Muscle layer of colon (tissue), 2 donors: ENCODE data around the gene LRRC7.

Source experiments
- H3K27ac ChIP-seq: one replicate; pipeline ENCODE4 v1.7.0; 2013; ENCODE audit warnings: low read depth, mild to moderate bottlenecking, low read length, moderate library complexity
- H3K27me3 ChIP-seq, 2 donors: one replicate each; pipeline ENCODE4 v1.7.0; 2013; ENCODE audit warnings: low read length in 2 of 2, mild to moderate bottlenecking in 2 of 2; ENCODE audit not compliant: insufficient read depth in 2 of 2, control insufficient read depth in 1 of 2
- H3K36me3 ChIP-seq: one replicate; pipeline ENCODE4 v1.7.0; 2013; ENCODE audit warnings: mild to moderate bottlenecking, low read length; ENCODE audit not compliant: insufficient read depth
- H3K4me1 ChIP-seq: one replicate; pipeline ENCODE4 v1.7.0; 2013; ENCODE audit warnings: mild to moderate bottlenecking, low read length; ENCODE audit not compliant: insufficient read depth
- H3K4me3 ChIP-seq, 2 donors: one replicate each; pipeline ENCODE4 v1.7.0; 2013; ENCODE audit warnings: low read length in 2 of 2, low read depth in 1 of 2, mild to moderate bottlenecking in 1 of 2, moderate library complexity in 1 of 2
- H3K9ac ChIP-seq: one replicate; pipeline ENCODE4 v1.7.0; 2013; ENCODE audit warnings: low read length
- H3K9me3 ChIP-seq: one replicate; pipeline ENCODE4 v1.7.0; 2013; ENCODE audit warnings: mild to moderate bottlenecking, low read length
- donor health status: abdominal sarcoma.
- donor health status: Adenocarcinoma of cecum.

LRRC7 gene

DNA sequence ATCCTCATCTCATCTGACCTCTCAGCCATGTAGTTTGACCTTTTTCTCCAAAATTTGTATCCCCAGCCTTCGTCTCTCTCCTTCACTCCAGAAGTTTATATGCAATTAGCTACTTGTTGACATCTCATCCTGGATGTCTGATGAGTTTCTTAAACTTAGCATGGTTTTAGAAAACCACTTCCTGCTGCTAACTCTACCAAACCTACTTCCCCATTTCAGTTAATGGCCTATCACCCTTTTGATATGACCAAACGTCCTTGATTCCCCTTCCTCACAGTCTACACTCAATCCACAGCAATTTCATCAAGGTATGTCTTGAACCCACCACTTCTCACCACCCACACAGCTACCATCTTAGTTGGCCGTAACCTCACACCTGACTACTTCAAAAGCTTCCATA is 515.8 kb downstream of the LRRC7 start:
- H3K9ac ChIP-seq, result no peak overlapping the region
- H3K27me3 ChIP-seq, result no peaks in the 10 kb centered on the region
- H3K36me3 ChIP-seq, result no peaks in the 10 kb centered on the region
- no peaks in the 10 kb centered on the region for H3K9me3 ChIP-seq
- H3K27ac ChIP-seq, result no peak overlapping the region
- no peak overlapping the region for H3K4me3 ChIP-seq
- H3K4me1 ChIP-seq, result no peaks in the 10 kb centered on the region

DNA sequence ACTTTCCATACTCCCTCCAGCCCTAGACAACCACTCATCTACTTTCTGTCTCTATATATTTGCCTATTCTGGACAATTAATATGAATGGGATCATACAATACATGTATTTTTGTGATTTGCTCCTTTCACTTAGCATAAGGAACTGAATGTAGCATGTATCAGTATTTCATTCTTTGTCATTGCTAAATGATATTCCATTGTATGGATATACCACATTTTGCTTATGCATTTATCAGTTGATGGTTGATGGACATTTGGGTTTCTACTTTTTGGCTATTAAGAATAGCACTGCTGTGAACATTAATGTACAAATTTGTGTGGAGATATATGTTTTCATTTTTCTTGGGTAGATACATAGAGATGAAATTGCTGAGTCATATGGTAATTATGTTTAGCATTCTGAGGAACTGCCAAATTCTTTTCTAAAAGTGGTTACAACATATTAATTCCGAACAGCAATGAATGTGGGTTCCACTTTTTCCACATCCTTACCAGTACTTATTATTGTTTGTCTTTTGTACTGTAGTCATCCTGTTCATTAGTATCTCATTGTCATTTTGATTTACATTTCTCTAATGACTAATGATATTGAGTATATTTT is 516.7 kb downstream of the LRRC7 start:
- H3K9me3 ChIP-seq, result no peaks in the 10 kb centered on the region

DNA sequence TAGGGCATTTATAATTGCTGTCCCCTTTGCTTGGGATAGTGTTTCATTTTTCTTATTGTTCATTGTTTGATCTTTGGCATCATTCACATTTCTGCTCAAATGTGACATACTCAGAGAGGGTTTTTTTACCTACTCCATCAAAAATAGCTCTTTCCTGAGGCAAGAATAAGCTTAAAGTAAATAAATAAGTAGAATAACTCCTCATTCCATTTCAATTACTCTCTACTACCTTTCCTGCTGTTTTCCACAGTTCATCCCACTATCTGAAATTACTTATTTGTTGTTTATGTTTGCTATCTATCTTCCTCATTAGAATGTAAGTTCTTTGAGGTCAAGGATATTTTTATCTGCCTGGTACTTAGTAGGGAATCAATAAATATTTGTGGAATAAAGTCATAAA is 517.8 kb downstream of the LRRC7 start:
- Histone ChIP-seq H3K36me3 (no peaks in the 10 kb centered on the region), H3K9me3 (no peaks in the 10 kb centered on the region), H3K4me3 (no peak overlapping the region), H3K9ac (no peak overlapping the region), H3K4me1 (no peaks in the 10 kb centered on the region), H3K27ac (no peak overlapping the region), H3K27me3 (no peaks in the 10 kb centered on the region)

More for the DNA sequence above, 516.7 kb downstream of the LRRC7 start:
- no peaks in the 10 kb centered on the region for H3K4me1 ChIP-seq
- H3K4me3 ChIP-seq, result no peak overlapping the region
- H3K27ac ChIP-seq, result no peak overlapping the region
- no peaks in the 10 kb centered on the region for H3K36me3 ChIP-seq
- H3K9ac ChIP-seq, result no peak overlapping the region
- H3K27me3 ChIP-seq, result no peaks in the 10 kb centered on the region

DNA sequence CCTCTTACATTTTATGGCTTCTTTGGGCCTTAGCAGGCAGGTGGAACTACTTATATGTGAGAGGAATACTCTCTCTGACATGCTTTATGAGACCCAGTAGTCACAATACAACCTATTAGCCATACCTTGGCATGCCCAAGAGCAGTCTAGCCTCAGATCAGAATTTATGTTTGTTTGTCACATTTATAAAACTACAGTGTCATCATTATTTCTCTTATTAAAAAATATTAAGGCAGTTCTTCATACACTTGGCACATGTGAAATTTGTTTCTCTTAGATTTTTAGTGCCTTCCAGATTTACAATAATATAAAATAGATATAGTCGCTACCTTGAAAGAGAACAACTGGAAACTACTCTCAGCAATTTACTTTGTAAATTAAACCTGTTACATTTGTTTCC is 519.2 kb downstream of the LRRC7 start:
- Histone ChIP-seq H3K9me3 (no peaks in the 10 kb centered on the region), H3K27me3 (no peaks in the 10 kb centered on the region), H3K4me1 (no peaks in the 10 kb centered on the region)

DNA sequence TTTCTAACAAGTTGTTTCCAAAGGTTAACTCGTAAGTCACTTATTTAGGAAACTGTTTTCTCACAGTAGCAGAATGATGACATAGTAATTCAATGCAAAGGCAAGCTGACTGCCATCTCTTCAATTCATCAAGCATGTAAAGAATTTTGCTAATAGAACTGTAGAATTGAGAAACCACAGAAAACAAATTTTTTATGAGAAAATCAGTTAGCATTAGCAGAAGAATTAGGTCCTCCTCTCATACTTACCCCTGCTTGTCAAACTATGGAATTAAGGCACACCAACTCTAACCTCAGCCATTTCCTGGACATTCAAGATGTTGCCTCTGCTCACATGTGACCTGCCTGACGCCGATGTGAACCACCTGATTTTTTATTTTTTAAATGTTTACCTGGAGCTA is 522.4 kb downstream of the LRRC7 start:
- H3K27ac ChIP-seq, result no peak overlapping the region
- H3K4me3 ChIP-seq, result no peak overlapping the region
- no peaks in the 10 kb centered on the region for H3K9me3 ChIP-seq
- H3K27me3 ChIP-seq, result no peaks in the 10 kb centered on the region
- H3K4me1 ChIP-seq, result no peaks in the 10 kb centered on the region
- H3K9ac ChIP-seq, result no peak overlapping the region
- no peaks in the 10 kb centered on the region for H3K36me3 ChIP-seq

More for the DNA sequence above, 519.2 kb downstream of the LRRC7 start:
- Histone ChIP-seq H3K4me3 (no peak overlapping the region), H3K27ac (no peak overlapping the region), H3K9ac (no peak overlapping the region), H3K36me3 (no peaks in the 10 kb centered on the region)

DNA sequence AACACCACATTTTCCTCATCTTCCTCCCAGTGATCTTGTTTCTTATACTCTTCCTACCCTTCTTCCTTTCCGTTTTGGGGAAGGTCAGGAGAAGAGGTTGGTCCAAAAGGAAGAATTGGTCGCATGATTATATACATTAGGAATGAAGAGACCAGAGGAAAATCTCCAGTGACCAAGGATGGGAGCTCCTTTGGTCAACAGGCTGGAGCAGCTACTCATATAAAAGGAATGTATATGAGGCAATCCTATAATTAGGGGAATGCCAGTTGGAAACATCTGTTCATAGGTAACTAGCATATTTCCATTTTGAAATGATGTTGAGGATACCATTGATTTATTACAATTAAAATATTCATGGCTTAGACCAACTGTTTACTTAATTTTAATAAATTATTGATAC is 523.2 kb downstream of the LRRC7 start:
- no peak overlapping the region for H3K4me3 ChIP-seq
- H3K36me3 ChIP-seq, result no peaks in the 10 kb centered on the region
- no peaks in the 10 kb centered on the region for H3K9me3 ChIP-seq
- H3K27me3 ChIP-seq, result no peaks in the 10 kb centered on the region
- H3K9ac ChIP-seq, result no peak overlapping the region
- no peak overlapping the region for H3K27ac ChIP-seq
- H3K4me1 ChIP-seq, result no peaks in the 10 kb centered on the region

DNA sequence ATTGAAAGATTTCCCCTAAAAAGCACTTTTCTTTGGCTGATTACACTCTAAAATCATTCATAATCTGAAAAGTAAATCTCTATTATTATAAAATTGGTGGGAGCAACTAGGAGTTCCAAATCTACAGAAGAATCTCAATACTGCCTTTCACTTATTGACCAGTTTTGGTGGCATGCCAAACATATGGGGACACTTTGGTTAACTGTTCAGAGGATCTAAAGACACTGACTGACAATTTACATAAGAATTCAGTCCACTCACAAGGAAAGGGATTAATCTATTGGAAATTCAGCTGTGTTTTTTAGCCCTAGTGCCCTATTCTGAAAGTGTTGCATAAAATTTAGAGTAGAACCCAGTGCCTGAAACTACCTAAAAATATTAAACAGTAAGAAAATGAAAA is 524.1 kb downstream of the LRRC7 start:
- Histone ChIP-seq H3K4me3 (no peak overlapping the region), H3K9ac (no peak overlapping the region)

DNA sequence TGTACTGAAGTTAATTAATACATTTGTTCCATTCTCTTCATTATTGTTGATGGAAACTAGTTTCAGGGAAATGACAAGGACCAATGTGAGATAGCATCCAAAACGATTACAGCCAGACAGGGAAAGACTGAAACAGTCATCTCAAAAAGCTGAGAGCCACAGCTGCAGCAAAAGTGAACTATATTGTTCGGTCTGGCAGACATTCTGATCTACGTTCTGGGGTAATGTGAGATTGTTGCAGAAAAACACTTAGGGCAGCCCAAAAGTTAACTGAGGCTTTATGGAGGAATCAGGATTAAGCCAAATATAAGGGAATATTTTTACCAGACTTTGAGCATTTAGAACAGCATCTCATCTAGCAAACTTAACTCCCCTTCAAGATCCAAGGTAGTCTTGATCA is 524.8 kb downstream of the LRRC7 start:
- Histone ChIP-seq H3K27ac (no peak overlapping the region), H3K27me3 (no peaks in the 10 kb centered on the region), H3K4me3 (no peak overlapping the region), H3K36me3 (no peaks in the 10 kb centered on the region), H3K9me3 (no peaks in the 10 kb centered on the region), H3K4me1 (no peaks in the 10 kb centered on the region), H3K9ac (no peak overlapping the region)

More for the DNA sequence above, 524.1 kb downstream of the LRRC7 start:
- Histone ChIP-seq H3K27ac (no peak overlapping the region), H3K27me3 (no peaks in the 10 kb centered on the region), H3K4me1 (no peaks in the 10 kb centered on the region), H3K36me3 (no peaks in the 10 kb centered on the region), H3K9me3 (no peaks in the 10 kb centered on the region)

DNA sequence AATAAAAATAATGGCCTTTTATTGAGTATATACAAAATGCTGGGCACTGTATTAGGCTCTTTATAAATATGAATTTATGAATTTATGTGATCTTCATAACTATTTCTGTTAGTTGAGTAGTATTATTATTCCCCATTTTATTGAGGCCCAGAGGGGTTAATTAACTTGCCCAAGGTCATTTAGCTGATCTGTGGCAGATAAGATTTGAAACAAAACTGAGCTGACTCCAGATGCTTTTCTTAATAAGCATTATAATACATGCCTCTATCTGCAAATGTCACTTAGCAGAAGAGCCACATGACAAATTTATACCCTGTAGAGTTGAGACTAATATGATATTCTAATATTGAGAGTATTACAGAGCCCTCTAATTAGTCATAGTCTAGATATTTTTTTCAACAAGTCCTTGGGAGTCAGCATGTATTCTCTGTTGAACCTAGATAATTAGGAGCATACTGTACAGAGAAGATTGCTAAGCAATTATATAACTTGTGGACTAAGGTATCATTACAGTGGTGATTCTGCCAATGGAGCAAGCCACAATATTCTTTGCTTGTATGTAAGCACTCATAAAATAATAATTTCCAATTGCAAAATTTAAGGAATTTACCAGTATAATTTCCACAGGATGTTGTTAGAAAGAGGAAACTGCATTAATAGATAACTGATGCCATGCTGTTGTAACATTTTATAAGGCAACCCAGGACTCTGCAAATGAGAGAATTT is 525.7 kb downstream of the LRRC7 start:
- Histone ChIP-seq H3K4me3 (no peak overlapping the region), H3K4me1 (no peaks in the 10 kb centered on the region), H3K27me3 (no peaks in the 10 kb centered on the region), H3K9ac (no peak overlapping the region), H3K9me3 (no peaks in the 10 kb centered on the region), H3K36me3 (no peaks in the 10 kb centered on the region), H3K27ac (no peak overlapping the region)

DNA sequence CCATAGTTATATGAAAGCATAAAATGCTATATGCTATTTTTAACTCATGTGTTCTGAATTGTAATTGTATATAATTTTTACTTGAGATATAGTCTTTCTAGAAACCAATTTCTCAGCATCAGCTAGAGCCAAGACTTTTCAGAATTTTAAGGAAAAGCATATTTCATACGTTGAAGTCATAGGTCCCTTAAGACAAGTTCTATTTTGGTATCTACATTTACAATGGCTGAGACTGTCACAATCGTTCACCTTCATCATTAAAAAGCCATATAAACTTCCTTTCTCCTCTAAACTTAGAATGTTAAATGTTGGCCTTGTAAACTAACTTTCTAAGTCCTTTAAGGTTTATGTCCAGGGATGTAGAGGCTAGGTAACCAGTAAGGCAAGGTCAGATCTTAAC is 533.5 kb downstream of the LRRC7 start:
- Histone ChIP-seq H3K4me1 (no peaks in the 10 kb centered on the region), H3K36me3 (no peaks in the 10 kb centered on the region), H3K27ac (no peak overlapping the region), H3K9me3 (no peaks in the 10 kb centered on the region), H3K4me3 (no peak overlapping the region), H3K9ac (no peak overlapping the region), H3K27me3 (no peaks in the 10 kb centered on the region)

DNA sequence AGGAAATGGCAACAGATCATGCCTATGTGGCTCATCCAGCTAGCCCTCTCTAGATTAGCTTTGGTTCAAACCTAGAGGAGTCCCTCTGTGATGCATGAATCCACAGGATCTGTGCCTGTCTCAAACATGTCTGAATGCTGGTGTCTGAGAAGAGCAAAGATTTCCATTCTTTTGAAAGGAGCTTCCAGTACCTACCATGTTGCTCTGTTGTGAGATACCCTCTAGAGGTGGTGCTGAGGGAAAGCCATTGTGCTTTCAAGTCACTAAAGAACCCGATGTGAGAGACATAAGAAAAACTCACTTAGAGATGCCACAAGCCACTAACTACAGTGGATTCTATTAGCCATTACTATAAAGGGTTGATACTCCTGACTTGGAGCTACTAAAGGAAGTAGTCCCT is 534.1 kb downstream of the LRRC7 start:
- Histone ChIP-seq H3K9me3 (no peaks in the 10 kb centered on the region), H3K27ac (no peak overlapping the region), H3K9ac (no peak overlapping the region), H3K27me3 (no peaks in the 10 kb centered on the region), H3K4me1 (no peaks in the 10 kb centered on the region), H3K4me3 (no peak overlapping the region), H3K36me3 (no peaks in the 10 kb centered on the region)

DNA sequence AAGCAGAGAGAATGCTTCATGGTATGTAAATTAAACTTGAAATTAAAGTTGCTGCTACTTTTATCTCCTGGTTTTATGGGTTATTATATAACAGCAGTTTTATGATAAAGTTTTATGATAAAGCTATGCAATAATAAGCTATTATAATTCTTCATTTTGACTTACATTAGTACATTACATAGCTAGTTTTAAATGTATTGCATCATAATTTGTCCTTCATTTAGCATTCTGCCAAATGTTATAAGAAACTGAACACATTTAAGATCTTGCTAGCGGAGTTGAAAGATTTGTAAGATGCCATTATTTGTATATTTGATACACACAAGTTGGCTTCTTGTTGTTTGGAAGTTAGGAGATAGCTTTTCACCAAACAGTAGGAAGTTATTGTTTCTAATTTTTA is 536.0 kb downstream of the LRRC7 start:
- Histone ChIP-seq H3K4me3 (no peak overlapping the region), H3K9me3 (no peaks in the 10 kb centered on the region), H3K36me3 (no peaks in the 10 kb centered on the region), H3K4me1 (no peaks in the 10 kb centered on the region), H3K27ac (no peak overlapping the region), H3K9ac (no peak overlapping the region), H3K27me3 (no peaks in the 10 kb centered on the region)
